ENCODE results near the gene MGAM2. TPM values are rescaled to one million over a fixed set of nuclear protein-coding genes. Genes with fewer than 3 reads are reported as not detected.

MGAM2 gene
- total RNA-seq, 4 donors from 2014 or later: under 0.01 to 7.3 (median 2.3) TPM

GRCh38 chr7:142196066-142196840, 84.7 kb downstream of the MGAM2 start:
- H3K36me3 ChIP-seq: no peaks in the 10 kb centered on the region
- no peak overlapping the region for H3K27ac ChIP-seq
- H3K4me1 ChIP-seq: no peaks in the 10 kb centered on the region
- 79% methylated on average over 9 of the region's 9 CpGs for WGBS, 2 donors
- H3K9me3 ChIP-seq: no peaks in the 10 kb centered on the region
- H3K4me3 ChIP-seq: no peak overlapping the region
- H3K27me3 ChIP-seq: no peaks in the 10 kb centered on the region
- DNase-seq (ENCODE audit: low spot score in 2 of 2): no peak
- TF ChIP-seq POLR2A (IDR thresholded peaks at IDR 0.05): no peak
- TF ChIP-seq CTCF (IDR thresholded peaks at IDR 0.05): no peak
- TF ChIP-seq EP300 (IDR thresholded peaks at IDR 0.05): no peak

- H3K4me3 ChIP-seq: no peak overlapping the region
- no peaks in the 10 kb centered on the region for H3K9me3 ChIP-seq
- no peaks in the 10 kb centered on the region for H3K4me1 ChIP-seq
- no peak for DNase-seq (ENCODE audit: low spot score in 2 of 2)
- no peaks in the 10 kb centered on the region for H3K27me3 ChIP-seq
- TF ChIP-seq CTCF (IDR thresholded peaks at IDR 0.05) (no peak), POLR2A (IDR thresholded peaks at IDR 0.05) (no peak), EP300 (IDR thresholded peaks at IDR 0.05) (no peak)
- WGBS, 2 donors: 92% methylated on average over 1 of the region's 1 CpG
- H3K36me3 ChIP-seq: no peaks in the 10 kb centered on the region
- no peak overlapping the region for H3K27ac ChIP-seq
Observed at GRCh38 chr7:142200206-142200605, 88.7 kb downstream of the MGAM2 start.

GRCh38 chr7:142228537-142229104, 117.1 kb downstream of the MGAM2 start:
- Histone ChIP-seq H3K27me3 (no peaks in the 10 kb centered on the region), H3K4me3 (no peak overlapping the region), H3K9me3 (no peaks in the 10 kb centered on the region), H3K27ac (no peak overlapping the region), H3K4me1 (no peaks in the 10 kb centered on the region), H3K36me3 (no peaks in the 10 kb centered on the region)
- WGBS, 2 donors: 26 to 32% methylated on average over 1 of the region's 1 CpG
- TF ChIP-seq EP300 (IDR thresholded peaks at IDR 0.05): no peak
- TF ChIP-seq CTCF (IDR thresholded peaks at IDR 0.05): no peak
- DNase-seq (ENCODE audit: low spot score in 2 of 2): no peak

GRCh38 chr7:142231716-142232115, 120.2 kb downstream of the MGAM2 start:
- H3K9me3 ChIP-seq: peaks cover 0 to 12% (median 0%) of the 10 kb centered on the region in 4 donors
- TF ChIP-seq CTCF (IDR thresholded peaks at IDR 0.05): no peak
- no peak for TF ChIP-seq POLR2A (IDR thresholded peaks at IDR 0.05)
- no peak for TF ChIP-seq EP300 (IDR thresholded peaks at IDR 0.05)
- H3K36me3 ChIP-seq: no peaks in the 10 kb centered on the region
- WGBS, 2 donors: 37 to 46% methylated on average over 7 of the region's 7 CpGs
- no peaks in the 10 kb centered on the region for H3K27me3 ChIP-seq
- H3K4me1 ChIP-seq: no peaks in the 10 kb centered on the region
- no peak overlapping the region for H3K4me3 ChIP-seq
- H3K27ac ChIP-seq: no peak overlapping the region
- no peak for DNase-seq (ENCODE audit: low spot score in 2 of 2)

- DNase-seq (ENCODE audit: low spot score in 2 of 2): no peak
- TF ChIP-seq EP300 (IDR thresholded peaks at IDR 0.05): no peak
- Histone ChIP-seq H3K27ac (no peak overlapping the region), H3K4me1 (no peaks in the 10 kb centered on the region), H3K4me3 (no peak overlapping the region), H3K36me3 (no peaks in the 10 kb centered on the region), H3K9me3 (peaks cover 0 to 5% (median 0%) of the 10 kb centered on the region in 4 donors), H3K27me3 (no peaks in the 10 kb centered on the region)
- WGBS, 2 donors: 38 to 63% methylated on average over 4 of the region's 4 CpGs
Observed at GRCh38 chr7:142240546-142240945, 129.0 kb downstream of the MGAM2 start.
